IMR-90 (cell line): Measurements from ENCODE around the gene LIG1. TPM values are rescaled to one million over a fixed set of nuclear protein-coding genes. Genes with fewer than 3 reads are reported as not detected.

Source experiments
- ATAC-seq: fragments of 200-7000 bp; cut with Tn5 transposase; 2 replicates; pipeline ENCODE4 v1.9.1; 2020; ENCODE audit warnings: low read depth, mild to moderate bottlenecking, moderate library complexity
- BruUV-seq: library from RNA; stranded (reverse); fragments of 400-500 nt; replicated peaks from 2 replicates; lab custom pipeline; 2021; lab: Mats Ljungman, UMichigan
- CTCF ChIA-PET: fragments of 300-600 bp; formaldehyde crosslinking; extraction: SDS; loops from one replicate; lab custom pipeline; 2021; ENCODE audit warnings: antibody characterized with exemption; lab: Yijun Ruan, JAX
- POLR2A ChIA-PET: fragments of 300-600 bp; sonication (Branson Sonifier 250); formaldehyde crosslinking; loops from one replicate; lab custom pipeline; 2022; ENCODE audit warnings: antibody characterized with exemption; ENCODE audit not compliant: unreplicated experiment; lab: Charles Lee
- DNase-seq: peaks from one replicate; pipeline ENCODE4 v3.0.0; 2013
- H2AFZ ChIP-seq: replicated peaks from 2 replicates; pipeline ENCODE3; 2013; ENCODE audit warnings: low read length, mild to moderate bottlenecking; ENCODE audit not compliant: poor library complexity
- H2AK5ac ChIP-seq: 2 replicates; pipeline ENCODE4 v1.6.1; 2013; ENCODE audit warnings: low read depth, low read length, inconsistent platforms
- H2AK9ac ChIP-seq: replicated peaks from 2 replicates; pipeline ENCODE3; 2013; ENCODE audit warnings: mild to moderate bottlenecking, low read depth, low read length, moderate library complexity; ENCODE audit not compliant: poor library complexity
- H2BK120ac ChIP-seq: 2 replicates; pipeline ENCODE4 v1.6.1; 2013; ENCODE audit warnings: low read depth, low read length, inconsistent platforms
- H2BK15ac ChIP-seq: 3 replicates; pipeline ENCODE4 v1.6.1; 2013; ENCODE audit warnings: low read depth, low read length, inconsistent platforms
- H2BK20ac ChIP-seq: 2 replicates; pipeline ENCODE4 v1.6.1; 2013; ENCODE audit warnings: low read depth, mild to moderate bottlenecking, inconsistent platforms, low read length, moderate library complexity
- H2BK5ac ChIP-seq: 2 replicates; pipeline ENCODE4 v1.6.1; 2013; ENCODE audit warnings: mild to moderate bottlenecking, low read depth, low read length, inconsistent platforms; ENCODE audit not compliant: poor library complexity, severe bottlenecking
- H3K14ac ChIP-seq: replicated peaks from 2 replicates; pipeline ENCODE4 v1.6.1; 2013; ENCODE audit warnings: low read depth, low read length, inconsistent platforms
- H3K18ac ChIP-seq: 2 replicates; pipeline ENCODE4 v1.6.1; 2013; ENCODE audit warnings: low read depth, low read length, control low read depth
- H3K23ac ChIP-seq: 2 replicates; pipeline ENCODE4 v1.6.1; 2013; ENCODE audit warnings: low read depth, low read length, inconsistent platforms
- H3K27ac ChIP-seq: 2 replicates; pipeline ENCODE4 v1.5.1; 2013; ENCODE audit warnings: mild to moderate bottlenecking, control low read depth, low read length; ENCODE audit not compliant: insufficient read depth
- H3K27me3 ChIP-seq: 2 replicates; pipeline ENCODE4 v1.6.1; 2013; ENCODE audit warnings: low read length; ENCODE audit not compliant: control insufficient read depth, insufficient read depth
- H3K36me3 ChIP-seq: 2 replicates; pipeline ENCODE4 v1.6.1; 2013; ENCODE audit warnings: low read length, mixed read lengths; ENCODE audit not compliant: control insufficient read depth, insufficient read depth
- H3K4ac ChIP-seq: 2 replicates; pipeline ENCODE4 v1.6.1; 2013; ENCODE audit warnings: low read depth, low read length, inconsistent platforms
- H3K4me1 ChIP-seq: 2 replicates; pipeline ENCODE4 v1.6.1; 2013; ENCODE audit warnings: low read length, mixed read lengths; ENCODE audit not compliant: control insufficient read depth, insufficient read depth
- H3K4me2 ChIP-seq: 2 replicates; pipeline ENCODE4 v1.6.1; 2013; ENCODE audit warnings: low read depth, mild to moderate bottlenecking, control low read depth, low read length, moderate library complexity
- H3K4me3 ChIP-seq: 2 replicates; pipeline ENCODE4 v1.5.1; 2013; ENCODE audit warnings: low read depth, mild to moderate bottlenecking, control low read depth, low read length, moderate library complexity; ENCODE audit not compliant: insufficient read depth
- H3K56ac ChIP-seq: 2 replicates; pipeline ENCODE4 v1.6.1; 2013; ENCODE audit warnings: low read length, inconsistent platforms; ENCODE audit not compliant: insufficient read depth; ENCODE audit errors: extremely low read depth
- H3K79me1 ChIP-seq, 2 experiments: 2 replicates each; pipeline ENCODE4 v1.6.1; 2013; ENCODE audit warnings: low read length in 2 of 2, inconsistent platforms in 1 of 2, low read depth in 1 of 2
- H3K9ac ChIP-seq: 2 replicates; pipeline ENCODE4 v1.6.1; 2013; ENCODE audit warnings: low read depth, low read length, control low read depth
- H3K9me1 ChIP-seq: 2 replicates; pipeline ENCODE4 v1.6.1; 2013; ENCODE audit warnings: low read length, inconsistent platforms; ENCODE audit not compliant: insufficient read depth
- H3K9me3 ChIP-seq: 2 replicates; pipeline ENCODE4 v1.6.1; 2013; ENCODE audit warnings: low read length; ENCODE audit not compliant: control insufficient read depth, insufficient read depth
- H4K20me1 ChIP-seq: 2 replicates; pipeline ENCODE4 v1.6.1; 2013; ENCODE audit warnings: low read length, inconsistent platforms; ENCODE audit not compliant: insufficient read depth
- H4K5ac ChIP-seq: 2 replicates; pipeline ENCODE4 v1.6.1; 2013; ENCODE audit warnings: mild to moderate bottlenecking, low read depth, low read length, control low read depth
- H4K8ac ChIP-seq, 2 experiments: 2 replicates each; pipeline ENCODE4 v1.6.1; 2013; ENCODE audit warnings: low read depth in 2 of 2, low read length in 2 of 2, control low read depth in 1 of 2, inconsistent platforms in 1 of 2
- H4K91ac ChIP-seq: 2 replicates; pipeline ENCODE4 v1.6.1; 2013; ENCODE audit warnings: low read depth, low read length, inconsistent platforms; ENCODE audit not compliant: insufficient read depth
- BHLHE40 ChIP-seq: fragments of 150-350 bp; IDR thresholded peaks from 2 replicates; pipeline ENCODE4 v1.6.1; 2016; ENCODE audit warnings: mild to moderate bottlenecking, low read depth, low read length
- CHD1 ChIP-seq: IDR thresholded peaks from 2 replicates; pipeline ENCODE4 v1.6.1; 2012; ENCODE audit warnings: low read depth, low read length, improper control_type of control experiment
- FOS ChIP-seq: fragments of 150-350 bp; IDR thresholded peaks from 2 replicates; pipeline ENCODE4 v1.6.1; 2016; ENCODE audit warnings: low read depth, low read length
- MAFK ChIP-seq: IDR thresholded peaks from 2 replicates; pipeline ENCODE4 v1.6.1; 2012; ENCODE audit warnings: low read depth, low read length, improper control_type of control experiment
- MAZ ChIP-seq: IDR thresholded peaks from 2 replicates; pipeline ENCODE4 v1.6.1; 2012; ENCODE audit warnings: low read depth, mild to moderate bottlenecking, low read length, improper control_type of control experiment, moderate library complexity, borderline replicate concordance
- NFE2L2 ChIP-seq: fragments of 150-350 bp; IDR thresholded peaks from 2 replicates; pipeline ENCODE4 v1.6.1; 2016; ENCODE audit warnings: low read depth, mild to moderate bottlenecking, low read length
- POLR2A ChIP-seq: IDR thresholded peaks from 2 replicates; pipeline ENCODE4 v1.6.1; 2012; ENCODE audit warnings: mild to moderate bottlenecking, low read depth, low read length
- RAD21 ChIP-seq: IDR thresholded peaks from 2 replicates; pipeline ENCODE4 v1.6.1; 2012; ENCODE audit warnings: low read length, improper control_type of control experiment
- RCOR1 ChIP-seq: IDR thresholded peaks from 2 replicates; pipeline ENCODE4 v1.6.1; 2012; ENCODE audit warnings: mild to moderate bottlenecking, low read length, improper control_type of control experiment; ENCODE audit not compliant: insufficient replicate concordance
- RFX5 ChIP-seq: IDR thresholded peaks from 2 replicates; pipeline ENCODE4 v1.8.0; 2012; ENCODE audit warnings: low read depth, mild to moderate bottlenecking, low read length, moderate library complexity
- WGBS, 2 experiments: methylation state at CpG; one replicate each; pipeline versions ENCODE4 v1.1.5 to v1.1.7; 2013; ENCODE audit warnings: missing lambda C conversion rate in 2 of 2; ENCODE audit not compliant: insufficient read length in 1 of 2; ENCODE audit errors: extremely low coverage in 2 of 2; 5-methylcytosine and 5-hydroxymethylcytosine counted together
- dilution Hi-C: fragments of 300-500 bp; cut with HindIII; formaldehyde crosslinking; loops from one replicate; pipeline ENCODE4 v1.14.3; 2018; ENCODE audit warnings: low sequenced_read_pairs; ENCODE audit not compliant: unreplicated experiment
- in situ Hi-C: fragments of 300-500 bp; cut with MboI; formaldehyde crosslinking; loops from 3 replicates; pipeline ENCODE4 v1.14.3; 2019; ENCODE audit warnings: low sequenced_read_pairs, inconsistent platforms, mixed read lengths
- intact Hi-C: fragments of 100-400 bp; cut with micrococcal nuclease; formaldehyde crosslinking; loops from 2 replicates; pipeline ENCODE4 v1.10.0; 2022
- polyA plus RNA-seq, 3 experiments: library from polyadenylated mRNA; depleted of rRNA; stranded (reverse); fragments of >200 nt; gene quantifications; 2 replicates each; pipeline ENCODE4 v1.2.3, GENCODE V29; 2012; ENCODE audit warnings: low replicate concordance in 1 of 3
- total RNA-seq: library from RNA; depleted of rRNA; stranded (reverse); fragments of >200 nt; gene quantifications from 2 replicates; pipeline ENCODE4 v1.2.3, GENCODE V29; 2012
- TF ChIP-seq, protein P1 (sequence below): conservative IDR thresholded peaks from 2 replicates; pipeline ENCODE4 v1.5.1; 2012; ENCODE audit warnings: mild to moderate bottlenecking, low read depth, low read length, improper control_type of control experiment

The LIG1 gene
- total and polyA plus RNA-seq, 2 of the 4 experiments (the other 2 are of a cell fraction): 24.9 to 34.0 TPM

DNA sequence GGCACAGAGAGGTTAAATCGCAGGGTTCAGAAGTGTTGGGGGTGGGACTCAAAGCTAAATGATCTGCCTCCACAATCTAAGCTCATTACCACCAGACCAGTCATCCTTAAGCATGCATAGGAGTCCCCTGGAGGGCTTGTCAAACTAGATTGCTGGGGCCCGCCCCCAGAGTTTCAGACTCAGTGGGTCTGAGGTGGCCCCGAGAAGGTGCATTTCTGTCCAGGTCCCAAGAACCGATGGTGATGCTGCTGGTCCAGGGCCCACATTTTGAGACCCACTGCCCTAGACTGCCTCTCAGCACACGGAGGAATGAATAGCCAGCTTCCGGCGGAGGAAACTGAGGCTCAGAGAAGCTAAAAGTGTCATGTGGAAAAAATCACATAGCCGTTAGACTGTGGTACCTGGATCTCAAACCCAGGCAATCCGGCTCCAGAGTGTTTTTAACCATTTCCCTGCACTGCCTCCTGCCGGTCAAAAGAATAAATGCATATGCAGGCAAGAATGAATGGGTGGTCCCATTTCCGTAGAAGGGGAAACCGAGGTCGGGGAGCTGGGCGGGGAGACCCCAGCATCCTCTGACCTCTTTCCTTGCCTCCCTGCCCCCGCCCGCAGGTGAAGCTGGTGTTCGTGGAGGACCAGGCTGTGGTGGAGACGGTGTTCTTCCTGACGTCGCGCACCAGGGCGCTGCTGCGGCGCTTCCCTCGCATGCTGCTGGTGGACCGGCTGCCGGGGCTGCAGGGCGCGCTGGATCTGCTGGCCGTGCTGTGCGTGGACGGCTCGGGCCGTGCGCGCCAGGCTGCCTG is 24.1 kb upstream of the LIG1 start (continued):
- TF ChIP-seq, protein P1, sequence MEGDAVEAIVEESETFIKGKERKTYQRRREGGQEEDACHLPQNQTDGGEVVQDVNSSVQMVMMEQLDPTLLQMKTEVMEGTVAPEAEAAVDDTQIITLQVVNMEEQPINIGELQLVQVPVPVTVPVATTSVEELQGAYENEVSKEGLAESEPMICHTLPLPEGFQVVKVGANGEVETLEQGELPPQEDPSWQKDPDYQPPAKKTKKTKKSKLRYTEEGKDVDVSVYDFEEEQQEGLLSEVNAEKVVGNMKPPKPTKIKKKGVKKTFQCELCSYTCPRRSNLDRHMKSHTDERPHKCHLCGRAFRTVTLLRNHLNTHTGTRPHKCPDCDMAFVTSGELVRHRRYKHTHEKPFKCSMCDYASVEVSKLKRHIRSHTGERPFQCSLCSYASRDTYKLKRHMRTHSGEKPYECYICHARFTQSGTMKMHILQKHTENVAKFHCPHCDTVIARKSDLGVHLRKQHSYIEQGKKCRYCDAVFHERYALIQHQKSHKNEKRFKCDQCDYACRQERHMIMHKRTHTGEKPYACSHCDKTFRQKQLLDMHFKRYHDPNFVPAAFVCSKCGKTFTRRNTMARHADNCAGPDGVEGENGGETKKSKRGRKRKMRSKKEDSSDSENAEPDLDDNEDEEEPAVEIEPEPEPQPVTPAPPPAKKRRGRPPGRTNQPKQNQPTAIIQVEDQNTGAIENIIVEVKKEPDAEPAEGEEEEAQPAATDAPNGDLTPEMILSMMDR: peak; percentile 49

DNA sequence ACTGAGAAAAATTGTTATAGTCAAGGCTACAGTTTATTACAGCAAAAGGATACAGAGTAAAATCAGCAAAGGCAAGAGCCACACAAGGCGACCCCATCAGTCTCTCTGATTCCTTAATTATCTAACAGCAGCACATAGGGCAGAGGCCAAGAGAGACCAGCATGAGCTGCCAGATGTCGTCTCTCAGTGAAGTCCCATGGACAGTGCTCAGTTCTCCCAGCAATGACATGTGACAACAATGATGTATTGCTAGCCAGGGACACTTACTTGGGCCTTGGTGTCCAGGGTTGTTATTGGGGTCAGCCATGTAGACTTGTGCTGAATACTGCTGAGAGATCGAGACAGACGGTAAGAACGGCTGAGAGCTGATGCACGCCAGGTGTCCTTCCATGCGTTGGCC is 22.6 kb upstream of the LIG1 start:
- no TSS peak for BruUV-seq
- CTCF ChIA-PET: no interaction called here
- no peak overlapping the region for H3K9ac ChIP-seq
- H4K20me1 ChIP-seq: peaks cover 4% of the 10 kb centered on the region; the same call in 1 of the 2 replicates
- no peak overlapping the region for H3K4me2 ChIP-seq
- no peak overlapping the region for H2BK120ac ChIP-seq
- no peak overlapping the region for H4K5ac ChIP-seq
- no peak overlapping the region for H3K23ac ChIP-seq
- H3K4me1 ChIP-seq: no peaks in the 10 kb centered on the region
- peaks cover 5% of the 10 kb centered on the region for H3K36me3 ChIP-seq
- no peak overlapping the region for H3K56ac ChIP-seq
- H4K8ac ChIP-seq: no peak overlapping the region
- dilution Hi-C loops (no loop called here), intact Hi-C loops (no loop called here), in situ Hi-C loops (no loop called here)
- no peak overlapping the region for H4K91ac ChIP-seq
- no peaks in the 10 kb centered on the region for H3K9me3 ChIP-seq
- no peak overlapping the region for H3K18ac ChIP-seq
- H2AK9ac ChIP-seq: no peak overlapping the region
- no peak for ATAC-seq
- H2AK5ac ChIP-seq: no peak overlapping the region
- no peak overlapping the region for H3K14ac ChIP-seq
- no peak overlapping the region for H2AFZ ChIP-seq
- H3K27me3 ChIP-seq: no peaks in the 10 kb centered on the region
- no peak overlapping the region for H2BK20ac ChIP-seq
- peaks cover 0 to 4% of the 10 kb centered on the region in 2 experiments; a peak in 2 of 4 replicates for H3K79me1 ChIP-seq
- no peak overlapping the region for H2BK5ac ChIP-seq
- whole genome bisulfite sequencing, 2 experiments: 93% methylated on average over 3 of the region's 7 CpGs; no CpG with 5 or more reads in 1 of the 2 experiments
- POLR2A ChIA-PET: no interaction called here
- DNase-seq: no peak
- H3K4ac ChIP-seq: no peak overlapping the region
- peaks cover 9% of the 10 kb centered on the region for H3K9me1 ChIP-seq
- H3K27ac ChIP-seq: no peak overlapping the region
- TF ChIP-seq RAD21 (no peak), POLR2A (no peak), RFX5 (no peak), RCOR1 (no peak), MAZ (no peak), MAFK (no peak), NFE2L2 (no peak), BHLHE40 (no peak), CHD1 (no peak), FOS (no peak)
- no peak overlapping the region for H3K4me3 ChIP-seq
- H2BK15ac ChIP-seq: no peak overlapping the region
